ENCODE data around the gene PROM2. TPM values are rescaled to one million over a fixed set of nuclear protein-coding genes. Genes with fewer than 3 reads are reported as not detected.

The PROM2 gene
- total RNA-seq, 1 experiment from 2014 or later: 3.1 TPM

GRCh38 chr2:95332036-95332435, 57.8 kb downstream of the PROM2 start:
- peaks cover 14% of the 10 kb centered on the region for H3K27me3 Mint-ChIP-seq (ENCODE audit: low read depth)
- WGBS (ENCODE audit: extremely low coverage, insufficient read length, low lambda C conversion rate): no CpG with 5 or more reads among the region's 8 CpGs
- no peak overlapping the region for H4K8ac ChIP-seq (replicated peaks; ENCODE audit: insufficient read length, low read depth, low read length)

More at GRCh38 chr2:95332036-95332435, 57.8 kb downstream of the PROM2 start:
- Histone ChIP-seq H3K79me1 (ENCODE audit: insufficient read depth, low read depth, low read length, poor library complexity, severe bottlenecking) (no peaks in the 10 kb centered on the region), H2BK12ac (ENCODE audit: insufficient read length, low read depth, low read length) (no peak overlapping the region), H3K4ac (ENCODE audit: low read depth, low read length) (no peak overlapping the region), H3K27ac (ENCODE audit: insufficient read length, low read depth, low read length) (no peak overlapping the region), H3K23ac (ENCODE audit: insufficient read length, low read depth, low read length) (no peak overlapping the region), H2BK120ac (ENCODE audit: low read depth, low read length, poor library complexity, severe bottlenecking) (no peak overlapping the region), H4K5ac (ENCODE audit: insufficient read length, low read depth, low read length) (no peak overlapping the region), H3T11ph (ENCODE audit: low read length) (no peak overlapping the region), H3K56ac (ENCODE audit: insufficient read length, low read depth, low read length) (no peak overlapping the region), H3K4me1 (ENCODE audit: insufficient read depth, low read length) (no peaks in the 10 kb centered on the region), H3K18ac (ENCODE audit: insufficient read length, low read depth, low read length) (no peak overlapping the region), H2BK15ac (ENCODE audit: low read depth, low read length) (no peak overlapping the region), H3K9ac (ENCODE audit: extremely low read depth, insufficient read length, low read length) (no peak overlapping the region), H2BK5ac (ENCODE audit: insufficient read length, low read length) (no peak overlapping the region), H3K4me2 (ENCODE audit: insufficient read depth, insufficient read length, low read length) (no peak overlapping the region), H2BK20ac (ENCODE audit: low read depth, low read length, poor library complexity, severe bottlenecking) (no peak overlapping the region), H4K20me1 (ENCODE audit: control insufficient read depth, insufficient read depth, insufficient read length) (no peaks in the 10 kb centered on the region), H3K23me2 (ENCODE audit: insufficient read length, low read depth, low read length, poor library complexity, severe bottlenecking) (no peaks in the 10 kb centered on the region), H4K91ac (ENCODE audit: insufficient read length, low read depth, low read length) (no peak overlapping the region), H3K27me3 (ENCODE audit: insufficient read depth, low read length) (no peaks in the 10 kb centered on the region), H3K79me2 (ENCODE audit: insufficient read depth, low read length) (no peaks in the 10 kb centered on the region), H3K14ac (ENCODE audit: insufficient read depth, low read length) (no peak overlapping the region; the same call in 1 of the 2 replicates), H3K9me3 (ENCODE audit: control insufficient read depth, low read depth, low read length) (no peaks in the 10 kb centered on the region), H2AK5ac (ENCODE audit: insufficient read length, low read length) (no peak overlapping the region), H2AFZ (ENCODE audit: low read length) (no peak overlapping the region)
- peaks cover 0 to 7% of the 10 kb centered on the region in 2 experiments; a peak in 1 of 4 replicates for H3K4me1 Mint-ChIP-seq
- DNase-seq: no peak
- TF ChIP-seq CTCF (conservative IDR thresholded peaks at IDR 0.05): no peak
- H3K36me3 Mint-ChIP-seq (ENCODE audit: insufficient read depth in 1 of 3, low read depth in 3 of 3): no peaks in the 10 kb centered on the region
- no peak overlapping the region for H3K27ac Mint-ChIP-seq
- no peak overlapping the region for H3K4me3 Mint-ChIP-seq
- no peaks in the 10 kb centered on the region for H3K9me3 Mint-ChIP-seq
